HEK293 (cell line): ENCODE results near the gene WDR55.

ENCODE experiments used
- EGR2 ChIP-seq: fragments of 450-650 bp; formaldehyde crosslinking; IDR thresholded peaks from 2 replicates; pipeline ENCODE4 v1.5.1; 2016; ENCODE audit warnings: low read depth, missing biosample characterization, missing genetic modification characterization
- ELK4 ChIP-seq: IDR thresholded peaks from 2 replicates; pipeline ENCODE4 v1.6.1; 2011; ENCODE audit warnings: mild to moderate bottlenecking, low read depth, low read length, borderline replicate concordance
- MEIS1 ChIP-seq: sonication (generic); formaldehyde crosslinking; IDR thresholded peaks from 2 replicates; pipeline ENCODE4 v1.8.1; 2022; ENCODE audit warnings: missing genetic modification reagents, mild to moderate bottlenecking, borderline replicate concordance
- MZF1 ChIP-seq: fragments of 450-650 bp; formaldehyde crosslinking; IDR thresholded peaks from 2 replicates; pipeline ENCODE4 v1.5.1; 2017; ENCODE audit warnings: missing biosample characterization, missing genetic modification characterization, borderline replicate concordance
- PRDM1 ChIP-seq: fragments of 450-650 bp; formaldehyde crosslinking; IDR thresholded peaks from 2 replicates; pipeline ENCODE4; 2016; ENCODE audit warnings: missing biosample characterization, missing genetic modification characterization
- SCRT2 ChIP-seq: fragments of 450-650 bp; formaldehyde crosslinking; IDR thresholded peaks from 2 replicates; pipeline ENCODE4 v1.5.1; 2016; ENCODE audit warnings: missing biosample characterization, missing genetic modification characterization
- YY2 ChIP-seq: fragments of 450-650 bp; formaldehyde crosslinking; IDR thresholded peaks from 2 replicates; pipeline ENCODE4 v1.5.1; 2016; ENCODE audit warnings: missing biosample characterization, missing genetic modification characterization
- ZBTB26 ChIP-seq: fragments of 450-650 bp; formaldehyde crosslinking; optimal IDR thresholded peaks from 2 replicates; pipeline ENCODE3; 2016; ENCODE audit warnings: missing biosample characterization, mild to moderate bottlenecking, missing genetic modification characterization
- ZIC2 ChIP-seq: fragments of 450-650 bp; formaldehyde crosslinking; IDR thresholded peaks from 2 replicates; pipeline ENCODE4 v1.5.1; 2016; ENCODE audit warnings: missing biosample characterization, missing genetic modification characterization
- ZNF133 ChIP-seq: fragments of 450-650 bp; formaldehyde crosslinking; IDR thresholded peaks from 2 replicates; pipeline ENCODE4 v1.5.1; 2016; ENCODE audit warnings: missing biosample characterization, missing genetic modification characterization
- ZNF24 ChIP-seq: fragments of 450-650 bp; formaldehyde crosslinking; IDR thresholded peaks from 2 replicates; pipeline ENCODE4 v1.5.1; 2016; ENCODE audit warnings: missing biosample characterization, missing genetic modification characterization
- ZNF324 ChIP-seq: fragments of 450-650 bp; formaldehyde crosslinking; IDR thresholded peaks from 2 replicates; pipeline ENCODE4 v1.5.1; 2016; ENCODE audit warnings: missing biosample characterization, missing genetic modification characterization
- ZNF354C ChIP-seq: fragments of 450-650 bp; formaldehyde crosslinking; IDR thresholded peaks from 2 replicates; pipeline ENCODE4 v1.5.1; 2016; ENCODE audit warnings: missing biosample characterization, missing genetic modification characterization, low read depth, borderline replicate concordance
- ZNF366 ChIP-seq: fragments of 450-650 bp; formaldehyde crosslinking; conservative IDR thresholded peaks from 2 replicates; pipeline ENCODE4 v1.5.1; 2016; ENCODE audit warnings: missing biosample characterization, missing genetic modification characterization
- ZNF391 ChIP-seq: fragments of 450-650 bp; formaldehyde crosslinking; IDR thresholded peaks from 2 replicates; pipeline ENCODE4 v1.5.1; 2016; ENCODE audit warnings: low read depth, missing biosample characterization, missing genetic modification characterization, borderline replicate concordance
- ZNF394 ChIP-seq: fragments of 450-650 bp; formaldehyde crosslinking; IDR thresholded peaks from 2 replicates; pipeline ENCODE4 v1.5.1; 2016; ENCODE audit warnings: missing biosample characterization, missing genetic modification characterization, mild to moderate bottlenecking, moderate library complexity, borderline replicate concordance
- ZNF433 ChIP-seq: fragments of 450-650 bp; formaldehyde crosslinking; IDR thresholded peaks from 2 replicates; pipeline ENCODE4 v1.5.1; 2016; ENCODE audit warnings: missing biosample characterization, missing genetic modification characterization, low read depth
- ZNF529 ChIP-seq: fragments of 450-650 bp; formaldehyde crosslinking; IDR thresholded peaks from 2 replicates; pipeline ENCODE4 v1.5.1; 2017; ENCODE audit warnings: missing genetic modification characterization, missing biosample characterization; ENCODE audit not compliant: insufficient replicate concordance
- ZNF610 ChIP-seq: fragments of 450-650 bp; formaldehyde crosslinking; IDR thresholded peaks from 2 replicates; pipeline ENCODE4 v1.5.1; 2016; ENCODE audit warnings: missing biosample characterization, missing genetic modification characterization, borderline replicate concordance
- ZNF624 ChIP-seq: fragments of 450-650 bp; formaldehyde crosslinking; IDR thresholded peaks from 2 replicates; pipeline ENCODE4 v1.5.1; 2017; ENCODE audit warnings: missing biosample characterization, missing genetic modification characterization
- ZNF792 ChIP-seq: fragments of 450-650 bp; formaldehyde crosslinking; IDR thresholded peaks from 2 replicates; pipeline ENCODE4 v1.5.1; 2016; ENCODE audit warnings: missing biosample characterization, missing genetic modification characterization
- ZNF837 ChIP-seq: fragments of 450-650 bp; formaldehyde crosslinking; IDR thresholded peaks from 2 replicates; pipeline ENCODE4 v1.5.1; 2016; ENCODE audit warnings: missing biosample characterization, missing genetic modification characterization
- ZSCAN23 ChIP-seq: fragments of 450-650 bp; formaldehyde crosslinking; IDR thresholded peaks from 2 replicates; pipeline ENCODE4 v1.5.1; 2016; ENCODE audit warnings: missing biosample characterization, missing genetic modification characterization
- TF ChIP-seq, protein P1 (sequence below): fragments of 450-650 bp; formaldehyde crosslinking; IDR thresholded peaks from 2 replicates; pipeline ENCODE4 v1.5.1; 2016; ENCODE audit warnings: missing biosample characterization, missing genetic modification characterization
- TF ChIP-seq, protein P2 (sequence below): fragments of 450-650 bp; formaldehyde crosslinking; IDR thresholded peaks from 2 replicates; pipeline ENCODE4 v1.5.1; 2016; ENCODE audit warnings: missing biosample characterization, missing genetic modification characterization, borderline replicate concordance
- TF ChIP-seq, protein P3 (sequence below): fragments of 450-650 bp; formaldehyde crosslinking; IDR thresholded peaks from 2 replicates; pipeline ENCODE4 v1.5.1; 2016; ENCODE audit warnings: missing biosample characterization, missing genetic modification characterization

The WDR55 gene

DNA sequence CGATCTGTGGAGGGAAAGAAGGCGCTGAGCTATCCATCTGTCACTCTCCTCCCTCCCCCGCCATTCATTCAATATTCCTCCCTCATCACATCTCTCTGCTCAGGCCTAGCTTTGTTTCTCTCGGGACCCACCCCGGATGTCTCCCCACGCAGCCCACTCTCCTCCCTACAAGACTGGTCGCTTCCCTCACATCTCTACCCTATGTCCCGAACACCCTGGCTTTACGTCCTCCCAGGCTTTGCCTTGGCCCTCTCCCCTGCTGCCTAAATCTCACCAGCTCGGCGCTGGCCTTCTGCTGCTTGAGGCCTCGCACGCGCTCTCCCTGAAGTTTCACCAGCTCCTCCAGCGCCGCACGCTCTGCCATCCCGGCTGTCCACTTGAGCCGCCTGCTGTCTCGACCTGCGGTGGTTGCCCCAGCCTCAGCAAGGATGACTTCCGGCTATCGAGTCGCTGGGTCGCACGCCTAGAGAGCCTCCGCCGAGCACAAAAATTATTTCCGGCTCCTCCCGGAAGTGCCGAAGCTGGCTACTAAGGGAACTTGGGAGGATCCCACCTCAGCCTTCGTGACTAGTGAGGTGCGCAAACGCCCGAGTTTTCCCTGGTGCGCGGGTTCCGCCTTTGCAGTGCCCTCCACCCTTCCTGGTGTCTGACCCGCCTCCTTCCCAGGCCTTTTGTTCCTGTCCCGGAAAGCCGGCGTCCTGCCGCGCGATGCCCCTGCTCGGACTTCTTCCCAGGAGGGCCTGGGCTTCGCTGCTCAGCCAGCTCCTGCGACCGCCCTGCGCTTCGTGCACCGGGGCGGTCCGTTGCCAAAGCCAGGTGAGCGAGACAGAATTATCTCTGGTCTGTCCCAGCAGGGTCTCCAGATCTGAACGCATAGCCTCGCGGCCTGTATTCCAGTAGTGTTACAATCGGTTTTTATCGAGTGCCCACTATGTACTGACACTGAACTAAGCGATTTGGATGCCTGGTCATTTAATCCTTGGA lies 26.5 kb downstream of the WDR55 start, which contains the start of the genes HARS1 and HARS2 (continued):
- peak; percentile 88 for TF ChIP-seq ZNF394 (tag by site-specific recombination)
- TF ChIP-seq YY2, result peak; percentile 58; the same call in 1 of the 2 replicates
- TF ChIP-seq ZSCAN23 (tag by site-specific recombination), result peak; percentile 41; the same call in 1 of the 2 replicates
- 0 out of 2 replicates have a peak, but pooled peaks have one; percentile 23 for TF ChIP-seq ZNF837 (tag by site-specific recombination)
- no peak for TF ChIP-seq ZNF133 (tag by site-specific recombination)
- TF ChIP-seq SCRT2 (tag by site-specific recombination), result no peak
- TF ChIP-seq ZNF324 (tag by site-specific recombination), result peak; percentile 70
- peak; percentile 57 for TF ChIP-seq ZNF24
- no peak for TF ChIP-seq ZNF624 (tag by site-specific recombination)
- TF ChIP-seq PRDM1 (tag by site-specific recombination), result peak; percentile 49; the same call in 1 of the 2 replicates
- TF ChIP-seq, protein P1, sequence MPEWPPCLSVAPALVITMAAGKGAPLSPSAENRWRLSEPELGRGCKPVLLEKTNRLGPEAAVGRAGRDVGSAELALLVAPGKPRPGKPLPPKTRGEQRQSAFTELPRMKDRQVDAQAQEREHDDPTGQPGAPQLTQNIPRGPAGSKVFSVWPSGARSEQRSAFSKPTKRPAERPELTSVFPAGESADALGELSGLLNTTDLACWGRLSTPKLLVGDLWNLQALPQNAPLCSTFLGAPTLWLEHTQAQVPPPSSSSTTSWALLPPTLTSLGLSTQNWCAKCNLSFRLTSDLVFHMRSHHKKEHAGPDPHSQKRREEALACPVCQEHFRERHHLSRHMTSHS (tag by site-specific recombination), result no peak
- TF ChIP-seq ZNF366, result peak; percentile 76; the same call in 1 of the 2 replicates
- TF ChIP-seq ZNF792 (tag by site-specific recombination), result no peak
- TF ChIP-seq, protein P2, sequence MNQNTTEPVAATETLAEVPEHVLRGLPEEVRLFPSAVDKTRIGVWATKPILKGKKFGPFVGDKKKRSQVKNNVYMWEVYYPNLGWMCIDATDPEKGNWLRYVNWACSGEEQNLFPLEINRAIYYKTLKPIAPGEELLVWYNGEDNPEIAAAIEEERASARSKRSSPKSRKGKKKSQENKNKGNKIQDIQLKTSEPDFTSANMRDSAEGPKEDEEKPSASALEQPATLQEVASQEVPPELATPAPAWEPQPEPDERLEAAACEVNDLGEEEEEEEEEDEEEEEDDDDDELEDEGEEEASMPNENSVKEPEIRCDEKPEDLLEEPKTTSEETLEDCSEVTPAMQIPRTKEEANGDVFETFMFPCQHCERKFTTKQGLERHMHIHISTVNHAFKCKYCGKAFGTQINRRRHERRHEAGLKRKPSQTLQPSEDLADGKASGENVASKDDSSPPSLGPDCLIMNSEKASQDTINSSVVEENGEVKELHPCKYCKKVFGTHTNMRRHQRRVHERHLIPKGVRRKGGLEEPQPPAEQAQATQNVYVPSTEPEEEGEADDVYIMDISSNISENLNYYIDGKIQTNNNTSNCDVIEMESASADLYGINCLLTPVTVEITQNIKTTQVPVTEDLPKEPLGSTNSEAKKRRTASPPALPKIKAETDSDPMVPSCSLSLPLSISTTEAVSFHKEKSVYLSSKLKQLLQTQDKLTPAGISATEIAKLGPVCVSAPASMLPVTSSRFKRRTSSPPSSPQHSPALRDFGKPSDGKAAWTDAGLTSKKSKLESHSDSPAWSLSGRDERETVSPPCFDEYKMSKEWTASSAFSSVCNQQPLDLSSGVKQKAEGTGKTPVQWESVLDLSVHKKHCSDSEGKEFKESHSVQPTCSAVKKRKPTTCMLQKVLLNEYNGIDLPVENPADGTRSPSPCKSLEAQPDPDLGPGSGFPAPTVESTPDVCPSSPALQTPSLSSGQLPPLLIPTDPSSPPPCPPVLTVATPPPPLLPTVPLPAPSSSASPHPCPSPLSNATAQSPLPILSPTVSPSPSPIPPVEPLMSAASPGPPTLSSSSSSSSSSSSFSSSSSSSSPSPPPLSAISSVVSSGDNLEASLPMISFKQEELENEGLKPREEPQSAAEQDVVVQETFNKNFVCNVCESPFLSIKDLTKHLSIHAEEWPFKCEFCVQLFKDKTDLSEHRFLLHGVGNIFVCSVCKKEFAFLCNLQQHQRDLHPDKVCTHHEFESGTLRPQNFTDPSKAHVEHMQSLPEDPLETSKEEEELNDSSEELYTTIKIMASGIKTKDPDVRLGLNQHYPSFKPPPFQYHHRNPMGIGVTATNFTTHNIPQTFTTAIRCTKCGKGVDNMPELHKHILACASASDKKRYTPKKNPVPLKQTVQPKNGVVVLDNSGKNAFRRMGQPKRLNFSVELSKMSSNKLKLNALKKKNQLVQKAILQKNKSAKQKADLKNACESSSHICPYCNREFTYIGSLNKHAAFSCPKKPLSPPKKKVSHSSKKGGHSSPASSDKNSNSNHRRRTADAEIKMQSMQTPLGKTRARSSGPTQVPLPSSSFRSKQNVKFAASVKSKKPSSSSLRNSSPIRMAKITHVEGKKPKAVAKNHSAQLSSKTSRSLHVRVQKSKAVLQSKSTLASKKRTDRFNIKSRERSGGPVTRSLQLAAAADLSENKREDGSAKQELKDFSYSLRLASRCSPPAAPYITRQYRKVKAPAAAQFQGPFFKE, result no peak
- TF ChIP-seq, protein P3, sequence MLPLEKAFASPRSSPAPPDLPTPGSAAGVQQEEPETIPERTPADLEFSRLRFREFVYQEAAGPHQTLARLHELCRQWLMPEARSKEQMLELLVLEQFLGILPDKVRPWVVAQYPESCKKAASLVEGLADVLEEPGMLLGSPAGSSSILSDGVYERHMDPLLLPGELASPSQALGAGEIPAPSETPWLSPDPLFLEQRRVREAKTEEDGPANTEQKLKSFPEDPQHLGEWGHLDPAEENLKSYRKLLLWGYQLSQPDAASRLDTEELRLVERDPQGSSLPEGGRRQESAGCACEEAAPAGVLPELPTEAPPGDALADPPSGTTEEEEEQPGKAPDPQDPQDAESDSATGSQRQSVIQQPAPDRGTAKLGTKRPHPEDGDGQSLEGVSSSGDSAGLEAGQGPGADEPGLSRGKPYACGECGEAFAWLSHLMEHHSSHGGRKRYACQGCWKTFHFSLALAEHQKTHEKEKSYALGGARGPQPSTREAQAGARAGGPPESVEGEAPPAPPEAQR, result no peak
- TF ChIP-seq ZIC2, result peak; percentile 67
- TF ChIP-seq ZNF610 (tag by site-specific recombination), result peak; percentile 75; the same call in 1 of the 2 replicates
- TF ChIP-seq ZNF391 (tag by site-specific recombination), result peak; percentile 76; the same call in 1 of the 2 replicates
- no peak for TF ChIP-seq MZF1 (tag by site-specific recombination)
- no peak for TF ChIP-seq ZNF433 (tag by site-specific recombination)
- TF ChIP-seq MEIS1 (CRISPR knock-in tag), result no peak
- peak; percentile 61 for TF ChIP-seq ZBTB26 (tag by site-specific recombination)
- no peak; the same call in 1 of the 2 replicates for TF ChIP-seq ELK4
- no peak for TF ChIP-seq ZNF354C (tag by site-specific recombination)
- no peak for TF ChIP-seq ZNF529
- peak; percentile 97 for TF ChIP-seq EGR2 (tag by site-specific recombination)
